Frontal cortex (tissue), 4 donors: Measurements from ENCODE around the gene ZNF142. TPM values are rescaled to one million over a fixed set of nuclear protein-coding genes. Genes with fewer than 3 reads are reported as not detected.
"Not testable (repeated sequence)": the region's sequence is repeated elsewhere in the genome, so short reads cannot be mapped to it uniquely, and the experiment has no call there.

Experiments used
- DNase-seq, 2 donors: peaks; one replicate each; pipeline ENCODE4 v3.0.0; 2012; ENCODE audit warnings: low spot score in 2 of 2
- FAIRE-seq: peaks from 2 replicates; lab custom pipeline; 2012; peaks lifted over from hg19 to GRCh38; lab: Jason Lieb, UNC
- total RNA-seq: library from RNA; depleted of rRNA; stranded (reverse); fragments of >200 nt; gene quantifications from one replicate; pipeline ENCODE4 v1.2.3, GENCODE V29; 2014
- donor health status: control.
- donor health status: control.
- donor health status: control.

ZNF142 gene
- 11.4 TPM for total RNA-seq

DNA sequence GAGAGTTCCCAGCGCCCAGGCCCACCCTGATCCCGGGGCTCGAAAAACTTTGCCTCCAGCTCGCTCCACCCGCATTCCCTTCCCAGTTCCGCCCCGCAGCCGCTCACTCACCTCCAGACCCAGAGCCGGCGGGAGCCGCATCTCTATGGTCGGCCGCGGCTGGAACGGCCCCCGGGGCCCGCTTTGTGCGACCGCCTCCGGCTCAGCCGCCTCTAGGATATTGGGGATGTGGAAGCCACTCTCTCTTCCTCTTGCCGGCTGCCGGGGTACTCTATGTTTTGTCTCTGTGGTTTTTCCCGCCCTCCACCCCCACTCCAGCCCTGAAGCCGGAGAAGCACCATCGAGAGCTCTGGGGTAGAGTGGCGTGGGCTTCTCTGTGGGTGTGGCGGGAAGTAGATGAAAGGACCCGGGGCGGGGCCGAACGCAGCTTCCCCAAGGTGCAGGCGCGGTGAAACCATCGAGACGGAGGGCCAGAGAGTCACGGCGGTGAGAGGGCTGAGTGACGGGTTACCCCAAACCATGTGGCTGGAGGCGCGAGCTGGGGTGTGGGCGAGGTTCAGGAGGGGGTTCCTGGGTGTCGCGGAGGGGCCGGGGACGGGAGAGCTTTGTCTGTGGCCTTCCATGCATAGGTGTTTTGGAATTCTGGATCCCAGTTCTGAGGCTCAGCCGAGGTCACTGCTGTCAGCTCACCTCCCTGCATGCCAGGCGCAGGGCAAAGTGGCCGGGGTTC lies at the start of gene ZNF142, which contains the start of gene BCS1L:
TSS of gene ZNF142 (minus strand) at position 366 of the 730 bp plus-strand sequence. CDS start 3,194 bp downstream, outside the sequence.
TSS of gene BCS1L (plus strand) at position 426 of the 730 bp plus-strand sequence. CDS start 1,305 bp downstream, outside the sequence.
- DNase-seq (peak; percentile 75 to 89), FAIRE-seq (no peak)

DNA sequence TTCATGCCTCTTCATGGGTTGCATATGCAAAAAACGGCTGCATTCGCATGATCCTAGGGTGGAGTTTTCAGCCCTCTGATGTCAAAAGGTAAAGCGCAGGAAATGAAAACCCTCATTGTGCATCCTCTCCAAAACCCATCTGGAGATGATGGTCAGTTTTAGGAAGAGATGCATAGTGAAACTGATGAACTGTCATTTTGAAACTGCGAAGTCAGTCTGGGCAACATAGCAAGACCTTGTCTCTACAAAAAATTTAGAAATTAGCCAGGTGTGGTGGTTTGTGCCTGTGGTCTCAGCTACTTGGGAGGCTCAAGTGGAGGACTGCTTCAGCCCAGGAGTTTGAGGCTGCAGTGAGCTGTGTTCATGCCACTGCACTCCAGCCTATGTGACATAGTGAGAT lies 48.7 kb upstream of the ZNF142 start:
- DNase-seq (no peak), FAIRE-seq (no peak)

- DNase-seq (no peak), FAIRE-seq (no peak)
Observed at GRCh38 chr2:218703341-218703740, 43.9 kb upstream of the ZNF142 start.

DNA sequence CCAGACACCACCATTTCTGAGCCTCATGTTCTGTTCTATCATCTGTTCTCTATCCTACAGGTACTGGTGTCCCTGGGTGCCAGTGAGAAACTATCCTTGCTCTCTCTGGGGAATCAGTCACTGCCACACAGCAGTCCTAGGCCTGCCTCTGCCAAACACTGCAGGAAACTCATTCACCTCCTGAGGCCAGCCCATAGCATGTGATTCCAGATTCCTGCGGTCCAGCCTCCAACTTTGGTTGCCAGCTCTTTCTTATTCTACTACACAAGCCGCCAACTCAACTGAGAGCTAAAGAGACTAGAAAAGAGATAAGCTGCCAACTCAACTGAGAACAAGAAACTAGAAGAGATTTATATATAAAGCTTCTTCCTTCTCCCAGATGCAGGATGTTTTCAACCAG lies 42.4 kb upstream of the ZNF142 start:
- no peak for FAIRE-seq
- DNase-seq = no peak

GRCh38 chr2:218698885-218699284 lies 39.5 kb upstream of the ZNF142 start:
- DNase-seq = no peak
- FAIRE-seq = no peak

DNA sequence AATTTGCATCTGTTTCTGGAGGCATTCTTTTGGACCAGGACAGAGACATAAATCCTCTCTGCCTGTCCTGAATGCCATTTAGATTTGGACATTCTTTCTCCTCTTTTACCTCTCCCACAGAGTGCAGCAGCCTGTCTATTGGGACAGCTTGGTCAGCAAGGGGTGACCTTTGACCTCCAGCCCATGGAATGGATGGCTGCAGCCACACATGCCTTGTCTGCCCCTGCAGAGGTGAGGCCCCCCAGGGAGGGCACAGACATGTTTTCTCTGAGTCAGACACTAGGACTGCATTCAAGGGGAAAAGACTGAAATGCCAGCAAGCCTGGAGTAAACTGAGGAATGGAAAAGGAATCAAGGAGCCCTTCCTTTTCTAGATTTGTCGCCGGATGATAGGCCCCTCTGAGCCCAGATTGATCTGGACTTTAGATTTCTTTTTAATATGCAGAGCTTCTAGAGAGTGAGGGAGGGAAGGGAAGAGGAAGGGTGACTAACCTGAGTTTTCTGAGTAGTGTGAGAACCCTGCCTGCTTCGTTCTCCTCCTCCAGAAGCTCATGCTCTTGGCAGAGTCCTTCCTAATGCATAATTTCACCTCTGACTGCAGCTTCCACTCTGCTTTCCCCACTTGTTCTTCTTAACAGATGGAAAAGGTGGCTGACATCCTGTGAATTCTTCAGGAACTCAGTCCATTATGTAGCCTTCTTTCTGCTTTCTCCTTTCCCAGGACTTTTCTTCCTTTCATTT lies 35.2 kb upstream of the ZNF142 start:
- no peak for DNase-seq
- no peak for FAIRE-seq

DNA sequence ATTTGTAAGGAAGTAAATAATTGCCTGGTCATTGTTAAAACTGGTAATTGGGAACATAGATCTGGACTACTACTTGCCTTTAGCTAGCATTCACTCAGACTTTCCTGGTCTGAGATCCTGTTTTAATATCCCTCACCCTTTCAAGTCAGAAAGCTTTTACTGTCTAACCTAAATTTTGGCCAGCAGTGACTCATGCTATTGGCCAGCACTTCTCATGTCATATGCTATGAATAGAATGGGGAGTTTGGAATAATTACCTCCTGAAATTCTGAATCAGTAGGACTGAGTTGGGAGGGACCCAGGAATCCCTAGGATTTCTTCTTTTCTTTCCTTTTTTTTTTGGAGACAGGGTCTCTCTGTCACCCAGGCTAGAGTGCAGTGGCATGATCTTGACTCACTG lies 31.8 kb upstream of the ZNF142 start:
- DNase-seq = no peak
- no peak for FAIRE-seq

GRCh38 chr2:218687400-218688060 lies 28.1 kb upstream of the ZNF142 start:
- not testable (repeated sequence) for FAIRE-seq
- DNase-seq = peak in 1 of 2 donors; percentile 61

DNA sequence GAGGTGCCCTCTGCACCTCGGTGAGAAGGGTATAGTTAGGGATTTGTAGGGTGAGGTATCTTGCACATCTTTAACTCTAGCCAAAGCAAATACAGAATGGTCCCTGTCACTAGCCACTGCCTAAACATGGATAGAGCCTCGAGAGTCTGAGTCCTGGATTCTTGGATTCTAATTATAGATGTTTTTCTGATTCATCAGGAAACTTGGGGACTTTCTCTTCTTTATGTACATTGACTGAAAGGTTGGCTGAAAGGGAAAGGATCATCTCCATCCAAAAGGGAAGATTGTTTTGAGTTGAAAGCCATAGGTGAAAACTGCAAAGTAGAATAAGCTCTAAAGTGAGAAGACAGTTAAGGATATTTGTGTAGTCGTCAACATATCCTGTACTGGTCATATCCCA lies 20.6 kb upstream of the ZNF142 start:
- DNase-seq (no peak), FAIRE-seq (no peak)

DNA sequence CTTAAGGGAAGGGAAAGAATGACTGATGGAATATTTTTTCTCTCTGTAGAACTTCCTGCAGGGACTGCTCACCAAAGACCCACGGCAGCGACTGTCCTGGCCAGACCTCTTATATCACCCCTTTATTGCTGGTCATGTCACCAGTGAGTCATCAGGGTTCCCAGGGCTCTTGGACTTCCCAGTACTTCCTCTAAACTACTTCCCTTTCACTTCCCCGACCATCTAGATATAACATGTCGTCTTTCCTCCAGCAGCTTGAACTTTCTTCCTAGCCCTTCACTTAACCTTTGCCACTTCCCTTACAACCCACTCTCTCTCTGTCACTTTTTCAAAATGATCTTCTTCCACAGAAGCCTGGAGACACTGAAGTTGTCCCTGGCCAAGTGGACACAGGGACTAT lies 19.7 kb upstream of the ZNF142 start:
- DNase-seq = no peak
- no peak for FAIRE-seq

DNA sequence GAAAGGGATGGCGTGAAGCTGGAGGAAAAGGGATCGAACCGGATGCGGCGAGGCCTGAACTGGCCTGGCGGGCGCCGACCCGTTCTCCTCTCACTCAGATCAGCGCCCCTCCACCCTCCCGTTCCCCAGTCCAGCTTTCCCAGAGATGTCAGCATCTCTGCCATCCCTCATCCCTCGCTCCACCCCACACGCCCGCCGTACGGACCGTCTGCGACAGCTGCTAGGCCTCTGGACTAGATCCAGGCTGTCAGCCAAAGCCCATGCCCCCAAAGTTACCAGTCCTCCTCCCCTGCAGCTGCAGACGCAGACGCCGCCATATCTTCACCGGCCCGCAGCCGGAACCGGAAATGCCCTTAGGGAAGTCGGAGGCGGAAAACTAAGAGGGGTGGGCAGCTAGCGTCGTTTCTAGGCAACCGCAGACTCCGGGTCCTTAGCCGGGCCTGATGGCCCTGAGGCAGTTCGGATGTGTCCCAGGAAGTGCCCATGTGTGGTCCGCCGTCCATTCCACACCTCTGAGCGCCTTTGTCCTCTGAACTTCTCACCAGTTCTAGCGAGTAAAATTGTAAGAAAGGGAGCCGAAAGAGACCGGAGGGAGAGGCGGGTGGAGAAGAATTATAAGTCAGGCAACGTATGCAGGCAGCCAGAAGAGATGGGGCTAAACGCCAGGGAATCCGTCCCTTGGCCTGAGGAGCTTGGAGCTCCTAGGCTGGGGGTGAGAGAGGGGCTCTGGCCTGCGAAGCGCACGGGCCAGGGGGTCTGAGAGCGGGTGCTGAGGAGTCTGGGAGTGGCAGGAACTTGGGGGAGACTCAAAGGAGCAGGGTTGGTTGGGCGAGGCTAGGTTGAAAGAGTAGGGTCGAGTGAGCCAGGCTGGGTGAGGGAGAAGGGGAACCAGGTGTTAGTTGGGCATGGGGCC lies 12.5 kb upstream of the ZNF142 start, which contains the start of the genes RNF25 and STK36:
TSS of gene RNF25 (minus strand) at position 349 of the 913 bp plus-strand sequence. CDS start at position 317, 32 bp downstream.
TSS of gene STK36 (plus strand) at position 433 of the 913 bp plus-strand sequence. CDS start 744 bp downstream, outside the sequence.
- no peak for FAIRE-seq

GRCh38 chr2:218671097-218671653 lies 11.8 kb upstream of the ZNF142 start:
- DNase-seq = no peak
- FAIRE-seq = no peak

More for the DNA sequence above, 12.5 kb upstream of the ZNF142 start, which contains the start of the genes RNF25 and STK36:
- peak; percentile 61 to 86 for DNase-seq

DNA sequence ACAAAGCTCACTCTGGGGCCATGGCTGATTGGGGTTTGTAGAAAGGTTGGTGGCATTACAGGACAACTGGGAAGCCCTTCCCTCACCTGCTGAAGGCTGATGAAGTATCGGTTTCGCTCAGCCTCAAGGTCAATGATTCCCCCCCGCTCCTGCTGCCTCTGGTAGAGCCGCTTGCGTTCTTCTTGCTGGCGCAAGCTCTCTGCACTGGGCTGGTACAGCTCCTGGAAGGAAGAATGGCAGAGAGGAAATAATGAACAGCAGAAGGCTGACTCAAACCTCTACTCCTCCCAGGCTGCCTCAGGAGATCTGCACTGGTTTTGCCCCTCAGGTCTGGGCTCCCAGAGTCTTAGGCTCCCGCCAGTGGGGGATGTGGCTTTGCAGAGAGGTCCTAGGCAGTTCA lies 5.2 kb upstream of the ZNF142 start:
- FAIRE-seq (no peak), DNase-seq (no peak)

- DNase-seq (no peak), FAIRE-seq (no peak)
Observed at GRCh38 chr2:218663901-218664300, 4.5 kb upstream of the ZNF142 start.

DNA sequence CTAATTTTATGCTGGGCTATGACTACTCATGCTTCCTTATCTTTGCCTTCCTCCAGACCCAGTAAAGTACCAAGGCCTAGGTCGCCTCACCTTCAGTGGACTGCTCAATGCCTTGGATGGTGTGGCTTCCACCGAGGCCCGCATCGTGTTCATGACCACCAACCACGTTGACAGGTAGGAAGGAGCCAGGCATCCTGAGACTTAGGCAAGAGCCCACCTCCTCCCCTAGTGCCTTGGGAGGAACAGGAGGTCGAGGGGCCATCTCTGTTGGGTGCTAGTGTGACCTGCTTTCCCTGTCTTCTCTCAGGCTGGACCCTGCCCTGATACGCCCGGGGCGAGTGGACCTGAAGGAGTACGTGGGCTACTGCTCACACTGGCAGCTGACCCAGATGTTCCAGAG lies 3.4 kb upstream of the ZNF142 start:
- DNase-seq (no peak), FAIRE-seq (no peak)

DNA sequence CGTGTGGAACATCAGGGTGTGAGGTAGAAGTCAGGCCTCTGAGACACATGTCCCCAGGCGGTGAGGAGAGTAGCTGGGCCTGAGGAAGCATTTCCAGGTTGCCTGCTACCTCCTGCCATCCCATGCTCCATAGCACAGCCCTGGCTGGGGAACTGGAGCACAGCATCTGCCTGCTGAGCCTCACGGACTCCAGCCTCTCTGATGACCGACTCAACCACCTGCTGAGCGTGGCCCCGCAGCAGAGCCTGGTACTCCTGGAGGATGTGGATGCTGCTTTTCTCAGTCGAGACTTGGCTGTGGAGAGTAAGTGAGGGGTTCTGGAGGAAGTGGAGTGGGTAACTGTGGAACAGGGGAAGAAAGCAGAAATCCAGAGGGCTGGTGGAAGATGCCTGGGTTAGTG lies 3.0 kb upstream of the ZNF142 start:
- no peak for FAIRE-seq
- no peak for DNase-seq

DNA sequence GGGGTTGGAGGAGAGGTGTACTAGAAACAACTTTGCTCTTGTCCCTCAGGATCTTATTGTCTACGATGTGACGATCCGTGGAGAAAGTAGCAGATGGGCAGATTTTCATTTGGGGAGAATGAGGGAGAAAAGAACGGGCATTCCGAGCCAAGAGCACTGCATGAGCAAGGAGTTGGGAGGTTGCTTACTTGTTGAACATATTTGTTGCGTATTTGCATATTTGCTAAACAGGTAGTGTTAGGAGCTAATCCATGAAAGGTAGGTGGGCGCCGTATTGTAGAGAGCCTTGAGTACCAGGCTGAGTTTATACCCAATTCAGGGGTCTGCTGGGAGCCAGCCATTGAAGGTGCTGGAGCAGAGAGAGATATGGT lies 550 bp upstream of the ZNF142 start:
- no peak for DNase-seq
- FAIRE-seq = no peak

GRCh38 chr2:218658671-218659257 lies 659 bp downstream of the ZNF142 start:
- FAIRE-seq (no peak), DNase-seq (peak in 1 of 2 donors; percentile 34)

- DNase-seq (no peak), FAIRE-seq (no peak)
Observed at GRCh38 chr2:218655751-218656150, 3.7 kb downstream of the ZNF142 start.
